Mesodermal cell (in vitro differentiated cells): Measurements from ENCODE around the gene ETS1.
A peak's percentile ranks its signal among the peaks of the same experiment; 100 is the strongest.

Source experiments
- H3K27ac ChIP-seq: 2 replicates; pipeline ENCODE4 v1.7.0; 2013; ENCODE audit warnings: mild to moderate bottlenecking, low read depth, low read length, moderate library complexity; ENCODE audit not compliant: severe bottlenecking
- H3K36me3 ChIP-seq: 2 replicates; pipeline ENCODE4 v1.7.1; 2013; ENCODE audit warnings: mild to moderate bottlenecking, low read length, moderate library complexity; ENCODE audit not compliant: control insufficient read depth, insufficient read depth
- H3K4me1 ChIP-seq: one replicate; pipeline ENCODE4 v1.7.1; 2013; ENCODE audit warnings: mild to moderate bottlenecking, low read length; ENCODE audit not compliant: insufficient read depth, control insufficient read depth, poor library complexity, severe bottlenecking
- H3K4me3 ChIP-seq: 2 replicates; pipeline ENCODE4 v1.7.0; 2013; ENCODE audit warnings: low read length, control low read depth, mild to moderate bottlenecking; ENCODE audit not compliant: insufficient read depth, poor library complexity, severe bottlenecking; ENCODE audit errors: extremely low read depth
- H3K9me3 ChIP-seq: 2 replicates; pipeline ENCODE4 v1.7.1; 2013; ENCODE audit warnings: mild to moderate bottlenecking, low read length, moderate library complexity; ENCODE audit not compliant: control insufficient read depth
- WGBS, 2 experiments: methylation state at CpG; one replicate each; pipeline ENCODE4 v1.1.5; 2013; ENCODE audit warnings: missing lambda C conversion rate in 2 of 2; ENCODE audit not compliant: insufficient coverage in 2 of 2; 5-methylcytosine and 5-hydroxymethylcytosine counted together

ETS1 gene

DNA sequence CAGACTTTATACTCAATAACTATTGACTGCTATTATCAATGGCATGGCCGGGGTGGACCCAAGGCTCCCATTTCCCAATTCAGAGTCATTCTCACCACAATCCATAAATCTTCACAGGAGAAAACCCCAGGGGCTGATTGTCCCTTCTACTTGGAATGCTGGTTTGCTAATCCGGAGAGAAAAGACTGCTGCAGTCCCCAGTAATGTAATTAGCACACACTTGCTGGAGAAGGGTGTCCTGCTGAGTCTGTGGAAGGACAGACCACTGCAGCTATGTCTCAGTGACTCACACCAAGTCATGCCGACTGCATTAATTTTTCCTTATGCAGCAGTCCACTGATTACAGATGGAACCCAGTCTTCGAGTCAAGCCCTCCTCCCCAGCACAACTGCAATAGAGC lies 5.9 kb upstream of the ETS1 start:
- no peak overlapping the region for H3K27ac ChIP-seq
- peaks cover 3% of the 10 kb centered on the region for H3K9me3 ChIP-seq
- H3K36me3 ChIP-seq, result no peaks in the 10 kb centered on the region
- no peak overlapping the region for H3K4me3 ChIP-seq
- H3K4me1 ChIP-seq, result peaks cover 23% of the 10 kb centered on the region
- 0 to 29% methylated on average over 1 to 2 of the region's 4 CpGs for WGBS, 2 experiments

DNA sequence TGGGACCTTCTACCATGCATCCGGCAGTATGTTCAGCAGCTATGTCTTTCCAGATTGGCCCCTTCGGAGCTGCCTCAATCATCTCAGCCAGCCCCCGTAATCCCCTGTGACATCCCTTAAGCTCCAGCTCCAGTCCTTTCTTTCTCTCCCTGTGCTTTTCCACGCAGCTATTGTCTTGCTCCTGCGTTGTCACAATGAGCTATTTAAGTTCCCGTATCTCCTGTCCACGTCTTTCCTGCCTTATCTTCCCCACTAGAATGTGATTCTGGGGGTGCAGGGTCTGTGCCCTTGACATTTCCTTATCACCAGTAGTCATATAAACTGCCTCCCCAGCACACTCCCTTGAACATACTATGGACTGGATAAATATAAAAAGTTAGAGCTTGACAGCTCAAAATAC lies 5.1 kb upstream of the ETS1 start:
- Histone ChIP-seq H3K4me1 (peaks cover 26% of the 10 kb centered on the region), H3K27ac (no peak overlapping the region), H3K9me3 (peaks cover 3% of the 10 kb centered on the region), H3K4me3 (no peak overlapping the region), H3K36me3 (no peaks in the 10 kb centered on the region)
- WGBS, 2 experiments, result 64 to 75% methylated on average over 6 to 7 of the region's 7 CpGs

DNA sequence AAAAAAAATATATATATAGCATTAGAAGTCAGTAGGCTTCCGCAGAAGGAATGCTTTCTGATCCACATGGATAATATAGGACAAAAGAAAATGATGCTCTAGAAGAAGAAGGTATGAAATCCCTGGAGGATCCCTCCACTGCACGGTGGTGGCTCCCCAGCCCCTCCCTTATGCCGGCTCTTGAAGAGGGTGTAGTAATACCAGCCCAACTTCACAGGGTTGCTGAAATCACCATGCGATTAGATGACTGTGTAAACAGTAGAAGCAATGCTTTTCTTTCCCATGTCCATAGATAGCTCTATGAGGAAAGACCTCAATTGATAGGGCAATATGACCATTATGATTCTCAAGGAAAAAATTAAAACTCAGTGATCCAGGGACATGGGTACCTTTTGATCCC lies 3.2 kb upstream of the ETS1 start:
- Histone ChIP-seq H3K4me3 (no peak overlapping the region), H3K36me3 (no peaks in the 10 kb centered on the region), H3K9me3 (peaks cover 3% of the 10 kb centered on the region), H3K27ac (no peak overlapping the region), H3K4me1 (peaks cover 41% of the 10 kb centered on the region)
- 76 to 100% methylated on average over 1 to 3 of the region's 4 CpGs for WGBS, 2 experiments

DNA sequence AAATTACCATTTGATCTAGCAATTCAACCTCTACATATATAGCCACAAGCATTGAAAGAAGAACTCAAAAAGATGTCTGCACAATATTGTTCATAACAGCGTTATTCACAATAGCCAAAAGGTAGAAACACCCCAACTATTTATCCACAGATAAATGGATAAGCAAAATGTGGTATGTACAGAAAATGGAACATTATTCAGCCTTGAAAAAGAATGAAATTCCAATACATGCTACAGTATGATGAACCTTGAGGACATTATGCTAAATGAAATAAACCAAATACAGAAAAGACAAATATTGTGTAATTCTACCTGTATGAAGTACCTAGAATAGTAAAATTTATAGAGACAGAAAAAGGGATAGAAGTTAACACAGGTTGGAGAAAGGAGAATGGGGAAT lies 2.6 kb upstream of the ETS1 start:
- Histone ChIP-seq H3K4me3 (no peak overlapping the region), H3K4me1 (peaks cover 36% of the 10 kb centered on the region), H3K9me3 (peaks cover 3% of the 10 kb centered on the region), H3K27ac (no peak overlapping the region), H3K36me3 (no peaks in the 10 kb centered on the region)
- no CpG with 5 or more reads among the region's 1 CpG for WGBS, 2 experiments

DNA sequence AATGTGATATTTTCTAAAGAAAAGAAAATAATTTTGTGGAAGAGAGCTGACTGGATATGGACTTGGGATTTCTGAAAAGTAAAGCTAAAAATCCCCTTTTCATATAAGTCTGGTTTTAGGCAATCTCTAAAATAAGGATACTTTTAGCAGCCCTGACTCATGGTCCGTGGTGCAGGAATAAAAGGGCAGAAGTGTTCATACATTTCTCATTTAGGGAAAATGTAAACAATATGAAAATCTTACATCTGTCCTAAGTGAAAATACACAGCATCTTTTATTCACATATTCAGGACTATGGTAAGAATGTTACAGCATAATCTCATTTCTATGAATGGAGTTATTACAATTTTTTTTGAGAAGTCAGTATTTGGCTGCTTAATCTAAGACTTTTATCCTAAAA lies 735 bp upstream of the ETS1 start:
- Histone ChIP-seq H3K36me3 (no peaks in the 10 kb centered on the region), H3K4me1 (peaks cover 31% of the 10 kb centered on the region), H3K9me3 (no peaks in the 10 kb centered on the region), H3K4me3 (no peak overlapping the region), H3K27ac (no peak overlapping the region)
- no CpG with 5 or more reads among the region's 1 CpG for WGBS, 2 experiments

DNA sequence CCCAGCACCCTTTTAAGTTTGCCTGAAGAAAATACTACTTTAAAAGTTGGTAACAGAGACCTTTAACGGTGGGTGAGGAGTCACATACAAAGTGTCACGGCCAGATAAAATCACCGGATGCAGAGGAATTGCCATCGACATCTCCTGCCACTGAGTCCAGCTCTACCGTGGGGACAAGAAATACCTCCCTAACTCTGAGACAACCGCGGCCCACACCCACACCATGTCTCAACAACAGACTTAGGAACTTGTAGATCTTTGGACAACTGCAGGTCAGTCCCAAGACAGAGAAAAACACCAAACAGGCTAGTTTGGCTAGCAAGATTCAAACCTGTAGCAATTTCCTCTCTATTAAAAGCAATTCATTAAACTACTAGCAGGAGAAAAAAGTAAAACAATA lies 669 bp downstream of the ETS1 start:
- no peak overlapping the region for H3K27ac ChIP-seq
- peaks cover 34% of the 10 kb centered on the region for H3K4me1 ChIP-seq
- H3K36me3 ChIP-seq, result no peaks in the 10 kb centered on the region
- WGBS, 2 experiments, result 0 to 4% methylated on average over 7 of the region's 7 CpGs
- H3K4me3 ChIP-seq, result peak overlapping the region; percentile 21
- no peaks in the 10 kb centered on the region for H3K9me3 ChIP-seq

DNA sequence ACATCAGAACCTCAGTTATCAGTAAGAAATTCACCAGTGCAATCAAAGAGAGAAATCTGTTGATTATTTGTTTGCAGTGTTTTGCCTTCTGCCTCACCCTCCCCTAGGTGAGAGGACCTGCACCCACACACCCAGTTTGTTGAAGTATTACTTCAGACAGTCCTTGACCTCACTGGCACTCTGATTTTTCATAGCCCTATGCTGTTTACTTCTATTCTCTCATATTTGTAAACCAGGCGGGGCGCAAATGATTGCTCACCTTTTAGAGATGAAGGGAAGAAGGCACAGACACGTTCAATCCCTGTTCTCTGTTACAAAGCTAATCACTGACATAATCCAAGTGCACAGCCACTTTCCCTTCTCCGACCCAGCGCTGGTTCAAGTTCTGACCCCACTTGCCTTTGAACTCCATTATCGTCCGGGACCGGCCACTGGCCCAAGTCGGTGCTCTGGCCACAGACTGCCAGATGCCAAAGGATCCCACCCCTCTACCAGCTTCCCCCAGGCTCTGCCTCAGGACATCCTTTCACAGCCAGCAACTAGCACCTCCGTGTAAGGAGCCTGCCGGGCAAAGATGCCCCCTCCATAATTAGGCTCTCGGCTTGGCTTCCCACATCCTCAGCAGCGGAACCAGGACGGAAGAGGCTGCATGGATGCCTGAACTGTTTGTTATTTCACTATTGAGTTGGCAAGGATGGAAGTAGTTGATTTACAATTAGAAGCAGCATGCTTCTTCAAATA lies 1.7 kb downstream of the ETS1 start:
- H3K27ac ChIP-seq, result no peak overlapping the region
- H3K36me3 ChIP-seq, result no peaks in the 10 kb centered on the region
- 42 to 49% methylated on average over 8 of the region's 14 CpGs for WGBS, 2 experiments
- H3K9me3 ChIP-seq, result no peaks in the 10 kb centered on the region
- H3K4me1 ChIP-seq, result peaks cover 42% of the 10 kb centered on the region
- peak overlapping the region; percentile 21 for H3K4me3 ChIP-seq

DNA sequence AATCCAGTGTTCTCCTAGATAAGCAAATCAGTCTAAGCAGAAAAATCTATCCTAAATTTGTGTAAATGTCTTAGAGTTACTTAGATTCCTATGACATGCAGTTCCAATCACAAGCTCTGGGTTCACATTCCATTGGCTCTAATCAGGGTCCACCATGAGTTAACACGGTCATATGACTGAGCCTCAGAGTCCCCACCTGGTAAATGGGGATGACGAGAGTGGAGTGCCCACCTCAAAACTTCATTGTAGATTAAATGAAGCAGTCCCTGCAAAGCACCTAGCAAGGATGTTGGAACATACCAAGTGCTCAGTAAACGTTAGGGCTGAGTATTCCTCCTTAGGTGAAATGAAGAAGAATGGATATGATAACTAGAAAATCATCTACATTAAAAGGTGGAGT lies 3.1 kb downstream of the ETS1 start:
- H3K27ac ChIP-seq, result no peak overlapping the region
- H3K4me3 ChIP-seq, result no peak overlapping the region
- no peaks in the 10 kb centered on the region for H3K9me3 ChIP-seq
- H3K4me1 ChIP-seq, result peaks cover 53% of the 10 kb centered on the region
- WGBS, 2 experiments, result 69 to 77% methylated on average over 2 of the region's 3 CpGs
- no peaks in the 10 kb centered on the region for H3K36me3 ChIP-seq

DNA sequence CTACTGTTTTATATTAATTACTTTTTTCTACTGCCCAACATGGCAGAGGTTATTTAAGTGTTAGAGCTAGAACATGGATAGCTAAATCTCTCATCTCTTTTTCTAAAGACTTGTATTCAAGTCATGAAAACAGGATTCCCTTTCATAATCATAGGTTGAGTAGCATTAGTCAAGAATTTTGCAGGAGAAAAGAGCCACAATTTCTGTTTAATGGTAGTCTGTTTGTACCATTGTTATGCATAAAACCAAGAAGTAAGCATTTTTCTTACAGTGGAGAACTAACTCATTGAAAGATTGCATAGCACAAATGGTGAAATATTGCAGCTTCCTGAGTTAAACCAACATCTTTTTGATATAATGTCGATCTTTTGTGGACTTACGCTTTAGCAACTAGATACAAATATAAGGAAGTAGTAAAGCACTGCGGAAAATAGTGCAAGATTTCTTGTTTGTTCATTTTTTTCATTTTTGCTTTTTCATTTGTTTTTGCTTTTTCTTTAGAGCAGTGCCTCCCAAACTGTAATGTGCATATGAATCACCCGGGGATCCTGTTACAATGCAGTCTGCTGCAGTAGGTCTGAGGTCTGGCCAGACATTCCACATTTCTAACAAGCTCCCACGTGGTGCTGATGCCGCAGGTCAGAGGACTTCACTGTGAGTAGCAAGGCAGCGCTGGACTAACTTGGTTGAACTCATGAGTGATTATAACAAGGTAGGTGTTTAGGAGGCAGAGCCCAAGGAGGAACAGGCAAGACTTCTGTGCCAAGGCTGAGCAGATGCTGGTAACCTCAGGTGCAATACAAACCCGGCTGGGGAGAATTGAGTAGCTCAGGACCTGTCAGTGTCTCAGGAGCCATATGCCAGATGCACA lies 4.6 kb downstream of the ETS1 start:
- 9 to 18% methylated on average over 6 to 7 of the region's 8 CpGs for WGBS, 2 experiments
- H3K4me3 ChIP-seq, result no peak overlapping the region
- no peaks in the 10 kb centered on the region for H3K36me3 ChIP-seq
- peaks cover 53% of the 10 kb centered on the region for H3K4me1 ChIP-seq
- H3K27ac ChIP-seq, result peak overlapping the region; percentile 2
- H3K9me3 ChIP-seq, result no peaks in the 10 kb centered on the region

DNA sequence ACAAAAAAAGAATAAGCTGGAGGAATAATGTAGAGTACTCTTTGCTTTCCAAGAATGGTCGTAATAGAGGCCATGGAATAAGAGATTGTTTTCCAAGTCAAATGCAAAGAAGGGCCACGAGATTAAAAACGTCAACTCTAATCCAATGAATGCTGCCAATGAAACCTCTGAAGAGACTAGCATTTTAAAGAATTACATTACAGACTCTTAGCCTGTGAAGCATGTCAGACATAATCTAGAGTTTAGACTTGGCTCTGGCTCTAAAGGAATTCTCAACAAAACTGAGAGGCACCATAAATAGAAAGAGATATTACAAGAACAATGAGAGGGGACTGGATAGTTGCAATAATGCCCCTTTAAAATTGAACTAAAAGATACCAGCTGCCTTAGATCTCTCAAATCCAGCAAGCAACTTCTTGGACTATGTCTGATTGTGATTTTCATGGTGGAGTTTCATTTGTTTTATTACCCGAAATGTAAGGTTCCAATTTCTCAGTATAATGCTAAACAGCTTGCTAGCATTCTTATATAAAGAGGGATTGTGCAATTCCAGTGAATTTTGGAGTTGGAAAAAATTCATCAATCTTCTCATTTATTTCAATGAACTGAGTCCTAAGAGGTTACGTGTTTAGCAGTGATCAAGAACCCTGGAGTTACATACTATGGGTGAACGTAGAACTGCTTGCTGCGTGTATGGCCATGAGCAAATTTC lies 5.6 kb downstream of the ETS1 start:
- peaks cover 46% of the 10 kb centered on the region for H3K4me1 ChIP-seq
- H3K36me3 ChIP-seq, result no peaks in the 10 kb centered on the region
- WGBS, 2 experiments, result 73 to 86% methylated on average over 1 to 3 of the region's 7 CpGs
- H3K27ac ChIP-seq, result no peak overlapping the region
- no peaks in the 10 kb centered on the region for H3K9me3 ChIP-seq
- H3K4me3 ChIP-seq, result no peak overlapping the region
